ENCODE data around the gene PTGES2.

PTGES2 gene

GRCh38 chr9:128153947-128154695 lies 26.6 kb upstream of the PTGES2 start:
- DNase-seq (ENCODE audit: low read depth in 1 of 2, low spot score in 1 of 2) = no peak

DNA sequence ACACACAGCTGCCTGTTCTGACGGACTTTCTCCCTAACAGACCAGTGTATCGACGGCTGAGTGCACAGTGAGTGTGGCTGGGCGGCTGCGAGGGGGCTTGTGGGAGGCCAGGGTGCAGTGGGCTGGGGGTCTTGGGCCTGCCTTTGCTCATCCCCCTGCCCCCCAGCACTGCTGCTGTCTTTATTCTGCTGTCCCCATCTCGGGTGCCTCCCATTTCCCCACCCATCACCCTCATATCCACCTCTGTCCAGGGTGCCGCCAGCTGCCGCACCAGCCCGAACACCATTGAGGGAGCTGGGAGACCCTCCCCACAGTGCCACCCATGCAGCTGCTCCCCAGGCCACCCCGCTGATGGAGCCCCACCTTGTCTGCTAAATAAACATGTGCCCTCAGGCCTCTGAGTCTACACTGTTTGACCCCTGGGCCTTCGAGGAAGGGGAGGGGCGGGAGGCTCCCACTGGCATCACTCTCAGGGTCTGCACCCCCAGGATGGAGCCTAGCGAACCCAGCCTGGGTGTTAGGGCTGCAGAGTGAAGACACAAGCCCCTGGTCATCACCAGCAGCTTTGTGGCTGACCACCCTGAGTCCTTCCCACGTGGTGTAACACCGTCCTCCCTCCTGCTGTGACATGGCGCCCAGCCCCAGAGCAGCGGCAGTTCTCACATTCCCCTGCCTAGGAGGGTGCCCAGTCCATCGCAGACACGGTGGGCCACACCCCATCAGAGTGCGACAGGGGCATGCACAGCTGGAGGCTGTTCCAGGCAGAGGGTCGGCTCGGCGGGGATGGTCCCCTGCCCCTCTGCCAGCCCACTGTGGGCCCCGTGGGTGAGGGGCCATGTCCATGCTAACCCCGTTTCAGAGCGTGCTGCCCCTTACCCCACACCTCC lies 25.8 kb upstream of the PTGES2 start:
- no peak for DNase-seq (ENCODE audit: low read depth in 1 of 2, low spot score in 1 of 2)

- no peak for DNase-seq (ENCODE audit: low read depth in 1 of 2, low spot score in 1 of 2)
Measured at GRCh38 chr9:128152133-128153059, 24.9 kb upstream of the PTGES2 start.

DNA sequence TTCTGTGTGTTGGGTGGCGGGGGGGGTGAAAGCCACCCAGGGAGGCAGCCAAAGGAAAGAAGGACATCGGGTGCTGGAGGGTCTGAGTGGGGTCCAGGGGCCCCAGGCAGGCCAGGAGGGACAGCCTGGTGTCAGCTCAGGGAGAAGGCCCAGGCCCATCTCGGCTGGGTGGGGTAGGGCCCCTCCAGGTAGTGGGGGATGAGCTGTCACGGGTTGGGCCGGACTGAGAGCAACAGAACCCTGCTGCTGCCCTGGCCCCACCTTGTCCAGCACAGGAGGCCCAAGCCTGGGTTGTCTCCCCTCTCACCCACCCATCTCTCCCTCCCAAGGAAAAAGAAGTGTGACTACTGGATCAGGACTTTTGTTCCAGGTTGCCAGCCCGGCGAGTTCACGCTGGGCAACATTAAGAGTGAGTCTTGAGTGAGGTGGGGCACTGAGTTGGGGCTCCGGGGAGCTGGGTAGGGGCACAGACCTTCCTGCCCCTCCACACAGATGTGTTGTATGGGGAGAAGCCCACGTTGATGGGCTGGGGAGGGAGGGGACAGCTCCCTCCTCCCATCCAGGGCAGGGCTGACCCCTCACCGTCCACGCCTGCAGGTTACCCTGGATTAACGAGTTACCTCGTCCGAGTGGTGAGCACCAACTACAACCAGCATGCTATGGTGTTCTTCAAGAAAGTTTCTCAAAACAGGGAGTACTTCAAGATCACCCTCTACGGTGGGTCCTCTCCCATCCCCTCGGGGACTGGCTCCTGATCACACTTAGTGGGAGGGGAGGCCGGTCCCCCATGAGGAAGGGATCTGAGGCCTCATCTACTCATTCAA lies 24.0 kb upstream of the PTGES2 start:
- DNase-seq (ENCODE audit: low read depth in 1 of 2, low spot score in 1 of 2) = no peak

GRCh38 chr9:128150594-128151308 lies 23.2 kb upstream of the PTGES2 start:
- no peak for DNase-seq (ENCODE audit: low read depth in 1 of 2, low spot score in 1 of 2)

- no peak for DNase-seq (ENCODE audit: low read depth in 1 of 2, low spot score in 1 of 2)
Measured at GRCh38 chr9:128149951-128150593, 22.5 kb upstream of the PTGES2 start.

DNA sequence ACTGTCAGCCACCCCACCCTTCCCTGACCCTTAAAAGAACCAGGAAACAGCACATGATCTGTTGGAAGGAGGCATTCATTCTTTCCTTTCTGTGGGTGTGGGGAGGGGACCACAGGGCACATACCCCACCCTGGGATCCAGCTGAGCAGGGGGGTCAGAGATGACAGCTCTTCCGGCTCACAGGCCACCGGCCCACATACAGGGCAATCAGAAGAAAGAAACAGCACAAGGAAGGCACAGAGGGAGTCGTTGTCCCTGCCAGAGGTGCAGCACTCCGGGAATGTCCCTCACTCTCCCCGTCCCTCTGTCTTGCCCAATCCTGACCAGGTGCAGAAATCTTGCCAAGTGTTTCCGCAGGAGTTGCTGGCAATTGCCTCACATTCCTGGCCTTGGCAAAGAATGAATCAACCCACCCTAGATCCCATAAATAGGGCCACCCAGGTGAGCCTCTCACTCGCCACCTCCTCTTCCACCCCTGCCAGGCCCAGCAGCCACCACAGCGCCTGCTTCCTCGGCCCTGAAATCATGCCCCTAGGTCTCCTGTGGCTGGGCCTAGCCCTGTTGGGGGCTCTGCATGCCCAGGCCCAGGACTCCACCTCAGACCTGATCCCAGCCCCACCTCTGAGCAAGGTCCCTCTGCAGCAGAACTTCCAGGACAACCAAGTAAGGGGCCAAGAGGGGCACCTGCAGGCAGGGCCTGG lies 21.6 kb upstream of the PTGES2 start, which contains the start of gene LCN2:
Gene LCN2, plus strand, starts transcription at position 453 of the 701 bp plus-strand sequence. Its CDS starts 73 bp downstream, at position 526.
- DNase-seq (ENCODE audit: low read depth in 1 of 2, low spot score in 1 of 2) = no peak

DNA sequence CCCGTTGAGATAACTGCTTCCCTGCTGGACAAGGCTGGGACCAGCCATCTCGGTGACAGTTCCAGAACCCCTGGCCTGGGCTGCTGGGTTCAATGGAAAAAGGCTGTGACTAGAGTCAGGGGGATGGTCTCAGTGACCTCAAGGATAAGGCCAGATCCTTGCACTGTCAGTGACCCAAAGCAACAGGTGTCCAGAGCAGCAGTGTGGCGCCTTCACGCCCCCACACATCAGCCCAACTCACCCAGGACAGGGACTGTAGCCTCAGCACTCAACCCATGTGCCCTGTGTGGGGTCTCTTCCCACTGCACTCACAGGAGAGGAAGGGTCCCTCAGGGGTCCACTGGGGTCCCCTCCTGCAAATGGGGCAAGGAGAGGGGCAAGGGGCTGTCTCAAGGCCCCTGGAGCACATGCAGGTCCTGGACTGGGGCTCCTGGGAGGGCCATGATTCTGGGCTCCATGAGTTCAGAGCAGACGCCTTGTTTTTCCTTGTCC lies 21.0 kb upstream of the PTGES2 start:
- no peak for DNase-seq (ENCODE audit: low read depth in 1 of 2, low spot score in 1 of 2)

DNA sequence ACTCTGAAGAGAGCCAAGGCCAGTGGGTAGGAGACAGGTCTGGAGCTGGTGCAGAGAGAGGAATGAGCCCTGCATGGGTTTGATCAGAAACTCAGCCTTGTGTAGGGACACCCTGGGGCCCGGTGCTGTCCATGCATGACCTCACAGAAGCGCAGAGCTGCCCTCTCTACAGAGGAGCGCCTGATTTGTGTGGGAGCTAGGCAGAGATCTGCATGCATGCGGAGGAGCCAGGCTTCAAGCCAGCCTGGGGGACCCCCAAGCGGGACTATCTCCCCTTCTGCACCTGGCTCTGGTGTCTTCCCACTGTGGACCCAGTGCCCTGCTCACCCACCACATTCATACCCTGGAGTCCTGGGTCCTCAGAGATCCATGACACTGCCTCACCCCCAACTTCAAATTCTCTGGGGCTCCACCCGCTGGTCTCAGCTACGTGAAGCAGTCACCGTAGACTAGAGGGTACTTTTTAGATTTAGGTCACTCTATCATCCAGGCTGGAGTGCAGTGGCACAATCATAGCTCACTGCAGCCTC lies 19.1 kb upstream of the PTGES2 start:
- no peak for DNase-seq (ENCODE audit: low read depth in 1 of 2, low spot score in 1 of 2)

- no peak for DNase-seq (ENCODE audit: low read depth in 1 of 2, low spot score in 1 of 2)
Measured at GRCh38 chr9:128145951-128146351, 18.4 kb upstream of the PTGES2 start.

GRCh38 chr9:128145536-128145935 lies 18.0 kb upstream of the PTGES2 start:
- DNase-seq (ENCODE audit: low read depth in 1 of 2, low spot score in 1 of 2) = no peak

GRCh38 chr9:128144239-128145181 lies 17.0 kb upstream of the PTGES2 start:
- DNase-seq (ENCODE audit: low read depth in 1 of 2, low spot score in 1 of 2) = no peak

- no peak for DNase-seq (ENCODE audit: low read depth in 1 of 2, low spot score in 1 of 2)
Measured at GRCh38 chr9:128143525-128144238, 16.2 kb upstream of the PTGES2 start.

GRCh38 chr9:128142596-128142995 lies 15.1 kb upstream of the PTGES2 start:
- no peak for DNase-seq (ENCODE audit: low read depth in 1 of 2, low spot score in 1 of 2)

DNA sequence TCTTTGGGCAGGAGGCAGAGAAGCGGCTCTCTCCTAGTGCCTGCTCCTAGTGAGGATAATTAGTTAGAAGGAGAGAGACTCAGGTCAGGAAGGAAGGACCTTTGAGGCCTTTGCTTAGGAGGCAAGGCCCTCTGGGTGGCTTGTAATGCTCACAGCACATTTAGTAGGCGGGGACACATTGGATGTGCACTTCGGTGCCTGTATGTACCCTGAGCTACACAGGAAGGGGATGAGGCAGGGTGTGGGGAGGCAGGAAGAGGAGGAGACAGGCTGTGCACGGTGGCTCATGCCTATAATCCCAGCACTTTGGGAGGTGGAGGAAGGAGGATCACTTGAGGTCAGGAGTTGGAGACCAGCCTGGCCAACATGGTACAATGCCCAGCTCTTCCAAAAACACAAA lies 14.5 kb upstream of the PTGES2 start:
- no peak for DNase-seq (ENCODE audit: low read depth in 1 of 2, low spot score in 1 of 2)

GRCh38 chr9:128141604-128142003 lies 14.1 kb upstream of the PTGES2 start:
- DNase-seq (ENCODE audit: low read depth in 1 of 2, low spot score in 1 of 2) = no peak
